Measurements from ENCODE around the gene PROCA1.
A peak's percentile ranks its signal among the peaks of the same experiment; 100 is the strongest.

The PROCA1 gene

DNA sequence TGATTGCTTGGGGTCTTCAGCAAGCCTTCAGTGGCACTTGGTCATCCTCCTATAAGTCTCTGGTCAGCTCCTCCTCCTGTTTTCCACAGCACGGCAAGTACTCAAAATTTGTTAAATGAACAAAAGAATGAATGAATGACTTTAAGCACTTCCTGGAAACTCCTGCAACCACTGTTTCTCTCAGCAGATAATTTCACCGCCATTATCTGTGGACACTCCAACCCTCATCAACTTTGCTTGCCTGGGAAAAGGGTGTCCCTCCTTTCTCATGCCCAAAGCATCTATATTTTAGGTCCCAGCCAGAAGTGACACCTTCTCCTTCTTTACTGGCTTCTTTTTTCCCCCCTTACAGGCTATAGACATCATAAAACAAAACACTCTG, 4.4 kb downstream of the PROCA1 start:
- no peak for DNase-seq (ENCODE audit: low spot score)

DNA sequence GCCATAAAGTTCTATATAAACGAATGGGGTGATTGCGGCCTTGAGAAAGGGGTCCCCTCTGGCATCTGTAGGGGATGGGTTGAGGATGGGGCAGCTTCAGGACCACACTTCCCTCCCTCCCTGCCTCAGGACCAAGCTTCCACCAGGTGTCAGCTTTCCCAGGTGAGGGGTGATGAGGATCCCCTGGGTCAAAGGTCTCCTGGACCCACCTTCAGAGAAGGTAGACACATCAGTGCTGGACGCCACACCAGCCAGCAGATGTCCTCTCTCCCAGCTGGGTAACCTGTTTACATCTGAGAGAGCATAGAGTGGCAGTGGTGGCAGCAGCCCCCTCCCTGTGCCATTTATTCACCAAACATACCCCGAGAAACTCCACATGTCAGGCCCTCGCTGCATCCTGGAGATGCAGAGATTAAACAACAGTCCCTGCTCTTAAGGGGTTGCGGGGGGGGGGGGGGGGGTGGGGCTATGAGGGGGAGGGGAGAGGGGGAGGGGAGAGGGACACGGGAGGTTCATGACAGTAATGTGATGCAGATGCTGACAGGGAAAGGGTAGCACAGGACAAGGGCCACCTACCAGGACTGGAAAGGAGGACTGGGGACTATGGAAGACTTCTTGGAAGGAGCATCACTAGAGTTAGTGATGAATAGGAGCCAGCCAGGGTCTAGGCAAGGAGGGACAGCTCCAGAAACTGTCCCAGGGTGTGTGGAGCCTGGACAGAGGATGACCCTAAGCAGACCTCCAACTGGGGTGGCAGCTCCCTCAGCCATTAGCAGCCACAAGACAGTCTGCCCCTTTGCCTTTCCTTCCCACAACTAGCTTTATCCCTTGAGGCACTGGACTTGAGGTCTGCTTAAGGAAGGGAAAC, 5.0 kb downstream of the PROCA1 start:
- no peak for DNase-seq (ENCODE audit: low spot score)

DNA sequence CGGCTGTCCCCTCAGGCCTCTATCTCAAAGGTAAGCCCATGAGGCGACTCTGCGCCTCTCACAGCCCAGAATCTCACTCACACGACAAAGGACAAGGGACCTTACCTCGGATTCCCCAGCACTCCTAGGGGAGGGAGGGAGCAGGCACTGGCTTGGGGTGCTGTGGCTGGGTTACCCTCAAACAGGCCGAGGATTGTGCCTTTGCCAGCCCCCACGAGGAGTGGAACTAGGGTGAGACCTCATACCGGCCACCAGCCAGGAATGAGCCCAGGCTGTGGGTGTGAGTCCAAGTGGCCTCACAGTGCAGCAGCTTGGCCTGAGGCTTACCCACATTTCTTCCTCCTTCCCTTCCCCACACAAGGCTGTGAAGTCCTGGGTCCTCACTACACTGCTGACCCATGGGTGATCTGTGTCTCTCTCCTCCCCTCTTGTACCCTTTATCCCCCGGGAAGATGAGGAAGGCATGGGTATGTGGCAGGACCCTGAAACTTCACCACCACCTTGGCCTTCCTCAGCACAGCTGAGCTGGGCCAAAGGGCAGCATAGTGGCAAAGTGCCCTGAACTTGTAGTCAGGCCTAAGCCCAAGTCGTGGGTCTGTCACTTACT, 5.9 kb downstream of the PROCA1 start:
- DNase-seq (ENCODE audit: low spot score), result no peak

DNA sequence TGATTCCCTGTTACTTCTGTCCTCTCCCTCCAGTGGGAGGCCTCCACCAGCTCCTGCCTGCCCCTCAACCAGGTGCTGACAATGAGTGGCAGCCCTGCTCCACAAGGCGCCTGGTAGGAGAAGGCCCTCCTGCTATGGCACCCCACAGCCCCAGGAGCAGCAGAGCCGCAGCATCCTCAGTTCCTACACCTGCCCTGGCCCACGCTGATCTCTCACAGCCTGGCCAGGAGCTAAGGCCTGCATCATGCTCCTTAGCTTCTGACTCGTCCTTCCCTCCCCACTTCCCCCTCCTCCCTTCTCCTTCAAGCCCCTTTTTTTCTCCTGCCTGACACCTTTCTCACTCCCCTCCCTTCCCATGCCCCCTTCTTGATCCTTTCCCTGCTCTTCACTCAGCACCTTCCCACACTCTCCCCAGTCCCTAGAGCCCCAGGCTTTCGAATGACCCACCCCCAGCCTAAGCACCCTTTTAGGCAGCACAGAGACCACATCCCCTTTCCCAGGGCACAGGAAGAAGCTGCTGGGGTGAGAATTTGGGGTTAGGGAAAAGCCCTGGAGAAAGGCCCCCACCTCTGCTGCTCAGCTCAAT, 6.5 kb downstream of the PROCA1 start:
- no peak for DNase-seq (ENCODE audit: low spot score)

DNA sequence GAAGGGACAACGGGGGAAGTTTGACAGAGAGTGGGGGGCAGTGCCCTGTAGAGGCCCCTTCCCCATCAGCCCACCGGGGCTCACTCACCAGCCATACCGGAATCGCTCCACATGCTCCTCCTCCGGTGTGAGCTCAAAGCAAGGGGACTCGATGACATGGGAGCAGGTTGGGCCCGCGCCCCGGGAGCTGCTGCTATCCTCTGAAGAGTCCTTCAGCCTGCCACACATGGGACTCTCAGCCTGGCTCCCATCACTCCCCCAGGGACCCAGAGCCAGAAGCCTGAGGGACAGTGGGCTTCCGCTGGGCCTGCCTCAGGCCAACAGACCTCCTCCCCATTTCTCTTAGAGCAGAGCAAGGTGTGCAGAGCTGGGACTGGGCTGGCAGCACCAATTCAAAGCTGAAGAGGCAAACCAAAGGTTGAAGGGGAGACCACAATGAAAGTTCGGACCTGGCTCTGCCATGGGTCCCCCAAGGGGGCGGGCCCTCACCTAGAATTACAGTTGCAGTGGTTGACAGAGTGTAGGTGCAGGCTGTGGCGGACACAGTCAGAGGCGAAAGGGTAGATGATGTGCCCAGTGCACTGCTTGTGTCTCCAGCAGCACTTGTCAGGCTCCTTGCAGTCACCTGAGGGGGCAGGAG, 7.3 kb downstream of the PROCA1 start:
- no peak for DNase-seq (ENCODE audit: low spot score)

DNA sequence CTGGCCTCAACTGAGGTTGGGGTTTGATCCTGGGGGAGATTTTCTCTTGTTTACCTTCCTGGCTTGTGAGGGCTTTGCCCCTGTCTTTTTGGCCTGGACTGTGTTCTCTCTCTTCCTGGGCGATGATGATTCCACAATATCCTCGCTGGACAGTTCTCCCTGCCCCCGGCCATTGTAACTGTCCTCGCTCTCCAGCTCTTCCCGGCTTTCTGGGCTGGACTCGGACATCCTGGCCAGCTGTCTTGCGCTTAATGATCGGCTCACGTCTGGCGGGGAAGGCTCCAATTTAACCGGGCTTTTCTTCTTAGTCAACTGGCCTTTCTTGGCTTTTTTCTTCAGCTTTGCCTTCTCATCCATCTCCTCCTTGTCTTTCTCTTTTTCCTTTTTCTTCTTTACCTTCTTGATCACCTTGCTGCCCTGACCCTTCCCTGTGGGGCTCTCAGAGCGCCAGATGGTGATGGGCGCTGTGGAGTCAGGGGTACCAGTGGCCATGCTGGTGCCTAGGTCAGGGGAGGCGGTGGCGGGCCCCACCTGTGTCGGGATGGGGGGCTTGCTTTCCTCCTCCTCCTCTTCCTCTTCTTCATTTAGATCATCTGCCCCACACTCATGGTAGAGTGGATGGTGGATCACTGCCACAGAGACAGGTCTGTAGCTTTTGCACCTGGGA, 8.0 kb downstream of the PROCA1 start:
- DNase-seq (ENCODE audit: low spot score), result no peak

DNA sequence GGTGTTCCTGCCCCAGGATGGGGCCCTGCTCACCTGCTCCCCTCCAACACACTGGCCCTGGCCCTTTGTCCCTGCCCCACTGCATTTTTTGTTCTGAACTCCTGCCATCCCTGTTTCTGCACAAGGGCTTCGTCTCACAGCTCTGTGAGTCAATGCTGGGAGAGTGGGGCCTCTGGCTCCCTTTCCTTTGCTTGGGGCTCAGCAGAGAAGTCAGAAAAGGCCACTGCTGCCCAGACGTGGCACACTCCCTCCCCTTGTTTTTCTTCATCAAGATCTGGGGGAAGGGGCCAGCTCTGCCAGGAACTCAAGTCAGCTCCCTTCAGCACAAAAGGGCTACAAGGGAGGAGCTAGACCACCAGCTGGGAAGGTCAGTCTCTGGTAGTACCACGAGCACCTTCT, 8.9 kb downstream of the PROCA1 start:
- DNase-seq (ENCODE audit: low spot score), result no peak

DNA sequence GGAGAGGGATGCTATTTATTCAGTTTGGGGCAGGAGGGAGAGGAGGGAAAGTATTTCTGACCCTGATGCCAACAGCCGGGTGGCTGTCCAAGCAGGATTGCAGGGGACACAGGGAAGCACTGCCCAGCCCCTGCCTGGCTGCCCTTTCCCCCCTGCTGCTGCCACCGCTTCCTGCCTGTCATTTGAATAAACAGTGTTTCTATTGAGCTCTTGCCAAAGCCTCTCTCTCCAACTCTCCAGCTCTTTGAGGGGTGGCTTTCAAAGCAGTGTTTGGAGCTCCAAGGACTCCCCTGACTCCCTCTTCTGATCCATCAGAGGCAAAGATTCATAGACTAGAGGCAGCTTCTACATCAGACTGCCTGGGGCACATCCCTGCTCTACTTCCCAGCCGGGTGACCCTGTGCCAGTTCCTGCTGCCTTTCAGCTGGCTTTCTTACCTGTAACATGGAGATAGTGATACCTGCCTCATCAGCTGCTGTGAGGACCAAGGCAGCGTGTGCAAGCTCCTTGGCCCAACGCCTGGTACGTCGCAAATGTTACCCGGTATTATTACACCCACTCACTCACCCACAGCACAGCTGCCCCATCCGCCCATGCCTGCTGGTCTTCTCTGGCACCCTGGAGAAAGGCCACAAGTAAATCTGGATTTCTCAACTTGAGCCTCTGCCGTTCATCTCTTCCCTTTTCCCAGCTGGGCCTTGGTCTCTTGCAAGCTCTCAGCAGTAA, 9.5 kb downstream of the PROCA1 start:
- DNase-seq (ENCODE audit: low spot score), result no peak

DNA sequence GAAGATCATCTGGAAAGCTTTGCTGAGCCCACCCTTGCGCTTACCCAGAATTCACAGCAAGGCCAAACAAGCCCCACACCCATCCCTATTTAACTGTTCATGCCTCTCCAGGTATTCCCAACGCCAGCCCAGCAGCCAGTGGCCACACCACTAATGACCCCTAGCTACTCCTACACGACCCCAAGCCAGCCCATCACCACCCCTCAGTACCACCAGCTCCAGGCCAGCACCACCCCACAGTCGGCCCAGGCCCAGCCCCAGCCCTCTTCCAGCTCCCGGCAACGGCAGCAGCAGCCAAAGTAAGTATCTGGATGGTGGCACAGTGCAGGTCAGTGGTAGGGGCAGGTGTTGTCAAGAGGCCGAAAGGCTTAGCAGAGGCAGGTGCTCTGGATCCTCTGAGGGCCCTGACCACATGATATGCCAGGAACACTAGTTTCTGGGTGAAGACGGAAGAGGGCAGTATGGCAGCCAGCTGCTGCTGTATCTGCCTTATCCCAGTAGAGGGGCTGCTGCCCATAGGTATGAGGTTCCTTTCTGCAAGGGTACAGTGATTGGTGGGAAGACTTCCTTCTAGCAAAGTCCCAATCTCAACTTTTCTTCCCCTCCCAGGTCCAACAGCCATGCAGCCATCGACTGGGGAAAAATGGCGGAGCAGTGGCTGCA, 10.7 kb downstream of the PROCA1 start:
- no peak for DNase-seq (ENCODE audit: low spot score)

DNA sequence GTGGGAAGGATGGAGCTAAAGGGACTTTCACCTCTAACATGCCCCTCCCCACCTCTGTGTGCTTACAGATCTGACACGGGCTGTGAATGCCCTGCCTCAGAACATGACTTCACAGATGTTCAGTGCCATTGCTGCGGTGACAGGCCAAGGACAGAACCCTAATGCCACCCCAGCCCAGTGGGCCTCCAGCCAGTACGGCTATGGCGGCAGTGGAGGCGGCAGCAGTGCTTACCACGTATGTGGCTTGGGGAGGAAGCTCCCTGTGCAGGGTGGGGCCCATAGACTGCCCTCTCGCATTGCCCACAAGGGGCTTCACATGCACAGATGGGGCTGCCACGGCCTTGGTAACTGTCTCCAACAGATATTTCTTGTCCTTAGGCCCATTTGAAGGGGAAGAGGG, 11.4 kb downstream of the PROCA1 start:
- DNase-seq (ENCODE audit: low spot score), result no peak

DNA sequence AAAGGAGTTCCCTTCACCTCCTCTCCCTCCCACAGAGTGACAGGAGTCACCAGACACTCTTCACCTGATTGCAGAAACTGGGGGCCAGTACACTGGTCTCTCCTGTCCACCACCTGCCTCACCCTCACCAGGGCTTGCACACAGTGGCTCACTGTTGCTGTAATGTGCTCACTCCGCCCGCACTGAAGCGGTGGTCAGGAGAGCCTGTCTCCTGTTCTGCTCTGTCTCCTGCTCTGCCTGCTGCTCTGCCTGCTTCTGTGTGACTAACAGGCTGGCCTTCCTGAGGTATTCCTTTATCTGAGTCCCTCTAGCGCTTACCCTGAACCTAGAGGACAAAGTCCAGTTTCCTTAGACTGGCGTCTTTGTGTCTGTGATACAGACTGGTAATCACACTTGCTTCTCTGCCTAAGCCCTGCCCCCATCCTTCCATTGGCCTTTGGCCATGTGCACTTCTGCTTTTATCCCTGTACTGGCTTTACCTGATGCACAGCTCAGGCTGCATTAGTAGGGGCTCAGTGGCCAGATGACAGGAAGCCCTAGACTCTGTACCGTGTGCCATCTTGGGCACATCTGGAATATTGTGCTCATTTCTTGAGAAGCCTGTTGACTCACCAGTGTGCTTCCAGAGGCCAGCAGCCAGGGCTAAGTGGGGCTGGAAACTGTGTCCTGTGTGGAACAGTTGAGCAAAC, 13.3 kb downstream of the PROCA1 start:
- DNase-seq (ENCODE audit: low spot score), result peak; percentile 97

DNA sequence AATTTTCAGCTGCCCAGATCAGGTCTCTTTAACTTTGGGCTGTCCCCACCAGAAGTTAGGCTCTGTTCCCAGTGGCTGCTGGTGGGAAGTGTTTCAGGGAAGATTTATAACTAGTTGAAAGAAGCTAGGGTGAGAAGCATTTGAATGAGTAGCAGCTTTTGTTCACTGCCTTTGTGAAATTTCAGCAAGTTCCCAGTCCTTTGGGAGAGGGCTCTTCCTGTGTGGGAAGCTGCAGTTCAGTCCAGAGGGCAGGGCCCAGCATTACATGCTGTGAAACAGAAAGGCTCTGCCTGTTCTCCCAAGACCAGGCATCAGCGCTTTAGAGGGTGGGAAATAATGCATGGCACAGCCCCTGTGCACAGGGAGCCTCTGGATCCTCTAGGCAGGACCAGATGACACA, 17.8 kb downstream of the PROCA1 start:
- no peak for DNase-seq (ENCODE audit: low spot score)

DNA sequence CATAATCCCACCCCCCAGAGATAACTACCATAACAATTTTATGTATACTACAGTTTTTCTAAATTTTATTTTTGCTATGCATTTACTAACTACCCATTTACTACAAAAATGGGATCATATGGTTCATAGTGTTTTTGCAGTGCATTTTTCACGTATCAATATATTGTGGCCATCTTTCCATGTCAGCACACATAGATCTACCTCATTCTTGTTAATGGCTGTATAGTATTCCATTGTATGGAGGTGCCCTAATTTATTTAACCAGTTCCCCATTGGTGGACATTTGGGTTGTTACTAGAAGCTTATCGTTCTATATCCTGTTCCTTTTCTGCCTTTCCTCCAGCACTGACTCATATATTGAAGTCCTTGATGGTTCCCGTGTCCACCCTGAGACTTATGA, 22.7 kb downstream of the PROCA1 start:
- no peak for DNase-seq (ENCODE audit: low spot score)

DNA sequence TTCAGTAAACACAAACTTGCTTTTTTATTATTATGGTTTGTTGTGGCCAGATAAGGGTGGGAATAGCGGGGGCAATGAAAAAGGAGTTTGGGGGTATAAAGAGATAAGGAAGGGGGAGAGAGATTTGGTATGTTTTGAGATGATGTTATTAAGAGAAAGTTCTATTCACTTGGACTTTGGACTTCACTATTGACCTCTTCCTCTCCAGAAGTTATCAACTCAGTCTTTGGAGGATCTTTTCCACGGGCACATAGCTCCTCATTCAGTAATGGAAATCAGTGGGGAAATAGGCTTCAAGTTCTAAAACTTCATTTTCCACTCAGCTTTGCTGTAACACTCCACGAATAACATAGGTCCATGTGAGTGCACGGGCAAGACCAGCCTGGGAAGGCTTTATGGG, 23.2 kb downstream of the PROCA1 start:
- DNase-seq (ENCODE audit: low spot score), result no peak

DNA sequence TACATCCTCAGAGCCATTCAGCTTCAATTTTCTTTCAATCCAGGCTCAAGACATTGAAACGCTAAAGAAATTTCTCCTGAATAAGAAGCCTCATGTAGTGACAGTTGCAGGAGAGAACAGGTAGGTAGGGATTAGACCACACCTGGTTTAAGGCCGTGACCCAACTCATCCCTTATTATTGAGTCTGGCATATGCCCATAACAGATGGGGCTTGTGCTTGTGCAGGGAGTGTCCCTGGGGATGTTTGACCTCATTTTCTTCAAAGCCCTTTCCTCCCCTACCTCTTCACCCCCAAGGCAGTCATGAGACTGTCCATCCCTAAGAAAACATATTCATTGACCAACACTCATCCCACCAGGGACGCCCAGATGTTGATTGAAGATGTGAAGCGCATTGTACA, 25.4 kb downstream of the PROCA1 start:
- DNase-seq (ENCODE audit: low spot score), result no peak

DNA sequence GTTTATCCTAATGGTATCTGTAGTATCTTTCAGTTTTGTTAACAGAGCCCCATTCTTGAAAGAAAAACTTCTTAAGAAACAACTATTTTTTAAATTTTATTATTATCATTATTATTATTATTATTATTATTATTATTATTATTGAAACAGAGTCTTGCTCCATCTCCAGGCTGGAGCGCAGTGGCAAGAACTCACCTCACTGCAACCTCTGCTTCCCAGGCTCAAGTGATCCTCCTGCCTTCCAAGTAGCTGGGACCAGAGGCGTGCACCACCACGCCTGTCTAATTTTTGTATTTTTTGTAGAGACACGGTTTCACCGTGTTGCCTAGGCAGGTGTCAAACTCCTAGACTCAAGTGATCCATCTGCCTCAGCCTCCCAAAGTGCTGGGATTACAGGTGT, 26.3 kb downstream of the PROCA1 start:
- no peak for DNase-seq (ENCODE audit: low spot score)

DNA sequence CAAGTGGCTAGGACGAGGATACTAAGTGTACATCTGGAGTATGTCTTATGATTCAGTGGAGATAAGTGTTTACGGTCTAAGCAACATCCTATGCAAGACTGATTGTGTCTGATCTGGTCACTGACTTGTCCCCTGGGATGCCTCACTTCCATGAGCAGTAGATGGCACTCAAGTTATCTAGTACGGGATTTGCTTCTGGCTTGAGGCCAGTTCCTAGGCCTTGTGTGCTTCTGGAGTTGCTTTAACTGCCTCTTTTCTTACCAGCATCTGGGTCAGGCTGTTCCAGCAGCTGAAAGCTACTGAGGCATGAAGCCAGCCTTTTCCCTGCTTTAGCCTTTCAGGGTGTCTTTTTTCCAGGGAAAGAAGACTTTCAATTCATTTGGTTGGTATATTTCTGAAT, 26.7 kb downstream of the PROCA1 start:
- DNase-seq (ENCODE audit: low spot score), result peak; percentile 44

DNA sequence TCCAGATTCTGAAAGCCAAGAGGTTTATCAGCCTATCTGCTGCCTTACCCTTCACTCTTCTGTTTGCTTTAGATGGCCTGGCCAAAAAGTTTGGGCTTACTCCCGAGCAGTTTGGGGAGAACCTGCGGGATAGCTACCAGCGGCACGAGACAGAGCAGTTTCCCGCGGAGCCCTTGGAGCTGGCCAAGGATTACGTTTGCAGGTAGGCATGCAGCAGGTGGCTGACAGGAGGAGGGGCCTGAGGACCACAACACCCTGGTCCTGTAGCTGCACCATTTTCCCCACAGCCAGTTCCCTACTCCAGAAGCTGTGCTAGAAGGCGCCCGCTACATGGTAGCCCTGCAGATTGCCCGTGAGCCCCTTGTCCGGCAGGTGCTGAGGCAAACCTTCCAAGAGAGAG, 29.0 kb downstream of the PROCA1 start:
- no peak for DNase-seq (ENCODE audit: low spot score)

DNA sequence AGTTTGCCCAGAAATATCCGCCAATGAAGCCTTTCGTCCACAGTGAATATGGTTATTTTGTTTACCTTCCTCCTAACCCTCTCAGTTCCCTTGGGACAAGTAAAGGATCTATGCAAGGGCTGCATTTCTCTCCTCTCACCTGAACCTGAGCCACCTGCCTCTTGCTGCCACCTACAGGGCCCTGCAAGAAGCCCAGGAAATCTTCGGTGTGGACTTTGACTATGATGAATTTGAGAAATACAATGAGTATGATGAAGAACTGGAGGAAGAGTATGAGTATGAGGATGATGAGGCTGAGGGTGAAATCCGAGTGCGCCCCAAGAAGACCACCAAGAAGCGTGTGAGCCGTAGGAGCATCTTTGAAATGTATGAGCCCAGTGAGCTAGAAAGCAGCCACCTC, 35.7 kb downstream of the PROCA1 start:
- peak; percentile 37 for DNase-seq (ENCODE audit: low spot score)

DNA sequence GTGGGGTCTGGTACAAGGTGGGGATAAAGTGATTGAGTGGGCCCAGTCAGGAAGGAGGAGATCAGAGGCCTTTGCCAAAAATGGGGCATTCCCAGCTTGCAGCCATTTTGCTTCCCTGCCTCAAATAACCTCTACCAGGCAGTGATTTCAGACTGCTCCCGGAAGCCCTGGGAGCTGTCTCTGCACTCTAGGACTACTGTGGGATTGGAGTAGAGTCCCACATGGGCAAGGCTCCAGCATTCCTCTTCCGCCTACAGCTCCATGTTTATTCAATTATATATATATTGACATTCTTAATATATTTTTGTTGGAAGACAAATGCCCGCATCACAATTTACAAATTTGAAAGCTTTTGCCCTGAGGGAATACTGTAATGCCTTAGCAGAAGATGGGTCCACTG, 36.2 kb downstream of the PROCA1 start:
- DNase-seq (ENCODE audit: low spot score), result no peak

DNA sequence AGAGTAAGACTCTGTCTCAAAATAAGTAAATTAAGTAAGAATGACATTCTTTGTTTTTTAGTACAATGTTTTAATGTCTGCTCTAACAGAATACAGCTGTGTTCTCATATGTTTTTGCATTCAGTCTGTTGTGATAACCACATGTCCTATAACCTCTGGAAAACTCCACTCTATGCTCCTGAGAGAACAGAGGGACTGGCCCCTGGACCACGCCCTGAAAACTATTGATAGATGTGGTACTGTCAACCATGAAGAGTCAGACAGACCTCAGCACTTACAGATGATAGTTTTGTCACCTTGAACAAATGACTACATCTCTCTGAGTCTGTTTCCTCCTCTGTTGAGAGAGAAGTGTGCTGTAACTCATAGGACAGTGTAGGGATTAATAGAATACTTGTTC, 41.8 kb downstream of the PROCA1 start:
- DNase-seq (ENCODE audit: low spot score), result no peak
